H1 (cell line): ENCODE data around the gene MIF. TPM values are rescaled to one million over a fixed set of nuclear protein-coding genes. Genes with fewer than 3 reads are reported as not detected.

Source experiments
- ASH2L ChIP-seq: fragments of 200-600, 300-600 bp; sonication (generic); IDR thresholded peaks from one replicate; pipeline ENCODE4 v1.7.1; 2017; ENCODE audit warnings: low read length
- BCL11A ChIP-seq, 2 experiments: IDR thresholded peaks; one replicate each; pipeline ENCODE4 v1.6.1; 2011; ENCODE audit warnings: low read depth in 2 of 2, low read length in 2 of 2, mild to moderate bottlenecking in 2 of 2
- CEBPB ChIP-seq: IDR thresholded peaks from 2 replicates; pipeline ENCODE4 v1.6.1; 2012; ENCODE audit warnings: low read depth, low read length
- CHD1 ChIP-seq: IDR thresholded peaks from 2 replicates; pipeline ENCODE4 v1.6.1; 2012; ENCODE audit warnings: low read depth, low read length, improper control_type of control experiment
- EGR1 ChIP-seq: IDR thresholded peaks from 2 replicates; pipeline ENCODE4 v1.6.1; 2011; ENCODE audit warnings: low read depth, low read length, borderline replicate concordance
- HDAC2 ChIP-seq, 2 experiments: fragments of 300-600 bp in 1 of 2; sonication (generic) in 1 of 2; IDR thresholded peaks; 2 replicates each; pipeline ENCODE4 v1.6.1; 2011 to 2012; ENCODE audit warnings: low read depth in 2 of 2, low read length in 2 of 2, mild to moderate bottlenecking in 2 of 2, moderate library complexity in 2 of 2, borderline replicate concordance in 1 of 2, inconsistent platforms in 1 of 2
- JUN ChIP-seq: IDR thresholded peaks from 2 replicates; pipeline ENCODE4 v1.6.1; 2011; ENCODE audit warnings: low read depth, mild to moderate bottlenecking, improper control_type of control experiment, low read length
- KDM4A ChIP-seq: IDR thresholded peaks from one replicate; pipeline ENCODE4 v1.7.1; 2012; ENCODE audit warnings: low read depth, mild to moderate bottlenecking, moderate library complexity, low read length, inconsistent platforms; ENCODE audit not compliant: severe bottlenecking
- NANOG ChIP-seq: IDR thresholded peaks from 2 replicates; pipeline ENCODE4 v1.6.1; 2011; ENCODE audit warnings: low read length, low read depth, mild to moderate bottlenecking, inconsistent platforms; ENCODE audit not compliant: insufficient read depth, poor library complexity, severe bottlenecking
- POLR2A ChIP-seq, 2 experiments: IDR thresholded peaks; 1 replicate in 1 of 2; 2 replicates in 1 of 2; pipeline ENCODE4 v1.6.1; 2011; ENCODE audit warnings: low read depth in 2 of 2, low read length in 2 of 2, mild to moderate bottlenecking in 2 of 2; ENCODE audit errors: control extremely low read depth in 1 of 2
- POU5F1 ChIP-seq: IDR thresholded peaks from 2 replicates; pipeline ENCODE4 v1.6.1; 2011; ENCODE audit warnings: low read depth, mild to moderate bottlenecking, low read length, moderate library complexity
- RFX5 ChIP-seq: IDR thresholded peaks from 2 replicates; pipeline ENCODE4 v1.6.1; 2011; ENCODE audit warnings: low read depth, low read length, improper control_type of control experiment, borderline replicate concordance
- SRF ChIP-seq: IDR thresholded peaks from 2 replicates; pipeline ENCODE4 v1.6.1; 2011; ENCODE audit warnings: mild to moderate bottlenecking, low read depth, low read length, moderate library complexity
- SUZ12 ChIP-seq: fragments of 200-600 bp; sonication (generic); IDR thresholded peaks from 2 replicates; pipeline ENCODE4 v1.6.1; 2012; ENCODE audit warnings: mild to moderate bottlenecking, inconsistent platforms, low read length, moderate library complexity, mixed read lengths
- TAF1 ChIP-seq: IDR thresholded peaks from 2 replicates; pipeline ENCODE4 v1.6.1; 2011; ENCODE audit warnings: mild to moderate bottlenecking, low read depth, low read length
- TCF12 ChIP-seq: IDR thresholded peaks from 2 replicates; pipeline ENCODE4 v1.6.1; 2011; ENCODE audit warnings: low read depth, mild to moderate bottlenecking, low read length
- TEAD4 ChIP-seq: IDR thresholded peaks from 2 replicates; pipeline ENCODE4 v1.6.1; 2012; ENCODE audit warnings: low read depth, low read length, inconsistent platforms, mixed read lengths
- ZNF274 ChIP-seq: IDR thresholded peaks from 2 replicates; pipeline ENCODE4 v1.7.0; 2012; ENCODE audit warnings: low read length, borderline replicate concordance; ENCODE audit errors: extremely low read depth
- polyA plus RNA-seq, 7 experiments: library from polyadenylated mRNA; depleted of rRNA in 3 of 7; stranded (reverse) in 5 of 7; unstranded in 2 of 7; fragments of >200 nt in 5 of 7; fragments of 200-250 nt in 2 of 7; gene quantifications; 1 replicate in 5 of 7; 2 replicates in 1 of 7; 4 replicates in 1 of 7; pipeline versions ENCODE4 v1.2.1 to v1.2.3, GENCODE V29; 2011 to 2013; ENCODE audit warnings: missing spikeins in 2 of 7, mixed read lengths in 2 of 7
- total RNA-seq: library from RNA; stranded (reverse); fragmentation: NEBNext Ultra II Directional; extraction: Animal tissue kit (Norgen Biotek cat#: 25700); gene quantifications from 2 replicates; pipeline ENCODE4 v1.2.1, GENCODE V29; 2021
- TF ChIP-seq, protein P1 (sequence below), 3 experiments: IDR thresholded peaks; 1 replicate in 2 of 3; 2 replicates in 1 of 3; pipeline versions ENCODE4 v1.5.1 to v1.6.1; 2011; ENCODE audit warnings: low read length in 3 of 3, mild to moderate bottlenecking in 3 of 3, inconsistent platforms in 2 of 3, low read depth in 1 of 3, moderate library complexity in 1 of 3; ENCODE audit not compliant: insufficient read depth in 1 of 3; ENCODE audit errors: control extremely low read depth in 1 of 3
- TF ChIP-seq, protein P2 (sequence below): IDR thresholded peaks from 2 replicates; pipeline ENCODE4 v1.6.1; 2011; ENCODE audit warnings: low read length, improper control_type of control experiment

Gene MIF
- total and polyA plus RNA-seq, 2 of the 8 experiments (the other 6 are each of a cell fraction or from before 2014, with no cell fraction given) = 1,082 to 1,870 TPM

DNA sequence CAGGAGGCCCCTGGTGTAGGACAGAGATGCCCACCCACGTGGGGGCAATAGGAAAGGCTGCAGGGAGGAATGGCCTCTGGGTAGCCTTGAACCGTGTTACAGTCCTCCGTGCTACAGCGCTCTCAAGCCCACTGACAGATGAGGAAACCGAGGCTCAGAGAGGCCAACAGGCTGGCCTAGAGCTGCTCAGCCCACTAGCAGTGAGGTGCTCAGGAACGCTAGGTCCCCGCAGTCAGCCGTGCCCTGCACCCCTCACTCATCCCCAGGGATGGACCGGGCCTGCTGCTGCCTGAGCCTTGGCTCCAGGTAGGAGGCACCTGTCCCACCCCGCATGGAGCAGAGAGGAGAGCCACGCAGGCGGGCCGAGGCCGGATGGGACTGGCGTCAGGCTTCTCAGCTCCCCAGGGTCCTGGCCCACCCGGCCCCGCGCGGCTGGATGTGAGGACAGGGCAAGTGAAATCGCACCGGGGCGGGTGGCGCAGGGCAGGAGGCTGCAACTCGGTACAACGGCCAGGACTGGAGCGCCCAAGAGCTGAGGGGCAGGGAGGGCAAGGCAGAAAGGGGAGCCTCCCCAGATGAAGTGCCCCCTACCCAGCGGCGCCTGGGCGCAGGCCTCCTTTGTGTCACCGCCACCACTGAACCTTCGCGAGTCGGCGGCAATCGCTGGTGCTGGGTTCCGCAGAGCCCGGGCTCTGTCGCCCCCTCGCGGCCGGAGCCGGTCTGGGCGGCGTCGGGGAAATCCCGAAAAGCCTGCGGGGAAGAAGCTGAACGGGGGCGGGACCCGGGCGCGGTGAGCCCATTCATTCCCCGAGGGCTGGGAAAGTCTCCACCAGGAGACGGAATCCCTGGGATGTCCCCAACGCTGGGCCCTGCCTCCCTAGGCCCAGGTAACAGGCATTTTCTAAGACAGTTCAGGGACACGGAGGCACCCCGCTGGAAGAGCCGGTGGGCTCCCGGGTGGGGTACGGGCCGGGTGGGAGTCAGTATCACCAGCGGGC, 44.9 kb upstream of the MIF start (continued):
- TF ChIP-seq, protein P1, sequence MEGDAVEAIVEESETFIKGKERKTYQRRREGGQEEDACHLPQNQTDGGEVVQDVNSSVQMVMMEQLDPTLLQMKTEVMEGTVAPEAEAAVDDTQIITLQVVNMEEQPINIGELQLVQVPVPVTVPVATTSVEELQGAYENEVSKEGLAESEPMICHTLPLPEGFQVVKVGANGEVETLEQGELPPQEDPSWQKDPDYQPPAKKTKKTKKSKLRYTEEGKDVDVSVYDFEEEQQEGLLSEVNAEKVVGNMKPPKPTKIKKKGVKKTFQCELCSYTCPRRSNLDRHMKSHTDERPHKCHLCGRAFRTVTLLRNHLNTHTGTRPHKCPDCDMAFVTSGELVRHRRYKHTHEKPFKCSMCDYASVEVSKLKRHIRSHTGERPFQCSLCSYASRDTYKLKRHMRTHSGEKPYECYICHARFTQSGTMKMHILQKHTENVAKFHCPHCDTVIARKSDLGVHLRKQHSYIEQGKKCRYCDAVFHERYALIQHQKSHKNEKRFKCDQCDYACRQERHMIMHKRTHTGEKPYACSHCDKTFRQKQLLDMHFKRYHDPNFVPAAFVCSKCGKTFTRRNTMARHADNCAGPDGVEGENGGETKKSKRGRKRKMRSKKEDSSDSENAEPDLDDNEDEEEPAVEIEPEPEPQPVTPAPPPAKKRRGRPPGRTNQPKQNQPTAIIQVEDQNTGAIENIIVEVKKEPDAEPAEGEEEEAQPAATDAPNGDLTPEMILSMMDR (IDR thresholded peaks at IDR 0.05; ENCODE audit: control extremely low read depth in 1 of 3, insufficient read depth in 1 of 3, low read depth in 1 of 3, low read length in 3 of 3) = peak; percentile 78 to 97 (median 93)
- TF ChIP-seq ZNF274 (no peak), TEAD4 (no peak), KDM4A (no peak), NANOG (no peak), HDAC2 (IDR thresholded peaks at IDR 0.05; ENCODE audit: borderline replicate concordance in 1 of 2, low read depth in 2 of 2, low read length in 2 of 2) (0 out of 4 replicates have a peak, but pooled peaks of 1 of the 2 experiments have one; percentile 11), POU5F1 (no peak), CEBPB (no peak), JUN (no peak), SRF (no peak), TCF12 (no peak), CHD1 (no peak), RFX5 (no peak), ASH2L (no peak), POLR2A (IDR thresholded peaks at IDR 0.05; ENCODE audit: control extremely low read depth in 1 of 2, low read depth in 2 of 2, low read length in 2 of 2) (no peak), TAF1 (peak; percentile 25; the same call in 1 of the 2 replicates), SUZ12 (no peak), EGR1 (peak; percentile 86), BCL11A (IDR thresholded peaks at IDR 0.05; ENCODE audit: low read depth in 2 of 2, low read length in 2 of 2) (no peak)
- TF ChIP-seq, protein P2, sequence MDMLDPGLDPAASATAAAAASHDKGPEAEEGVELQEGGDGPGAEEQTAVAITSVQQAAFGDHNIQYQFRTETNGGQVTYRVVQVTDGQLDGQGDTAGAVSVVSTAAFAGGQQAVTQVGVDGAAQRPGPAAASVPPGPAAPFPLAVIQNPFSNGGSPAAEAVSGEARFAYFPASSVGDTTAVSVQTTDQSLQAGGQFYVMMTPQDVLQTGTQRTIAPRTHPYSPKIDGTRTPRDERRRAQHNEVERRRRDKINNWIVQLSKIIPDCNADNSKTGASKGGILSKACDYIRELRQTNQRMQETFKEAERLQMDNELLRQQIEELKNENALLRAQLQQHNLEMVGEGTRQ = no peak
